Occipital lobe (tissue), 2 donors: ENCODE measurements around the gene PHAF1. TPM values are rescaled to one million over a fixed set of nuclear protein-coding genes. Genes with fewer than 3 reads are reported as not detected.

ENCODE experiments used
- DNase-seq: peaks from one replicate; lab custom pipeline; 2025; lab: John Stamatoyannopoulos, UW
- total RNA-seq: library from RNA; depleted of rRNA; stranded (reverse); fragments of >200 nt; gene quantifications from one replicate; pipeline ENCODE4 v1.2.3, GENCODE V29; 2014

The PHAF1 gene
- total RNA-seq, 1 donor from 2014 or later: 19.8 TPM

DNA sequence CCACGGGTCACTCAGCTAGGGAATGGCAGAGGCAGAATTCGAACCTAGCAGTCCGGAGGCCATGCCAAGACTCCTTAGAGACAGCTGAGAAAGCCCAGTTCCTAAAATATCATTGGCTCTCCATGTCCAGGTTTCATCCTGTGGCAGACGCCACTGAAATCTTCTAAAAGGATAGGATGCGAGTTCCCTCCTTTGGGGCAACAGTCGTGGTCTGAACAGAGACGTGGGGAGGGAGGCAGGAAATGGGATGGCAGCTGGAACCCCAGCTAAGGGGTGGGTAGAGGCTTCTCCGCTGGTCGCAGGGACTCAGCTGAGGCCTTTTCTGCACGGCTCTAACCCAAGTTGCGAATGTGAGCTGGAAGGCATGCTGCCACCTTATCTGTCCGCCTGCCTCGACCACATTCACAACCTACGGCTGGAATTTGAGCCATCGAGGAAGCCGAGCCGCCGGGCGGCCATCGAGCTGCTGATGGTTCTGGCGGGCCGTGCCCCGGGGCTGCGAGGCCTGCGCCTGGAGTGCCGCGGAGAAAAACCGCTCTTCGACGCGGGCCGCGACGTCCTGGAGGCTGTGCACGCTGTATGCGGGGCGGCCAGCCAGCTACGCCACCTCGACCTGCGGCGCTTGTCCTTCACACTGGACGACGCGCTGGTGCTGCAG is 52.9 kb downstream of the PHAF1 start:
- DNase-seq: no peak

DNA sequence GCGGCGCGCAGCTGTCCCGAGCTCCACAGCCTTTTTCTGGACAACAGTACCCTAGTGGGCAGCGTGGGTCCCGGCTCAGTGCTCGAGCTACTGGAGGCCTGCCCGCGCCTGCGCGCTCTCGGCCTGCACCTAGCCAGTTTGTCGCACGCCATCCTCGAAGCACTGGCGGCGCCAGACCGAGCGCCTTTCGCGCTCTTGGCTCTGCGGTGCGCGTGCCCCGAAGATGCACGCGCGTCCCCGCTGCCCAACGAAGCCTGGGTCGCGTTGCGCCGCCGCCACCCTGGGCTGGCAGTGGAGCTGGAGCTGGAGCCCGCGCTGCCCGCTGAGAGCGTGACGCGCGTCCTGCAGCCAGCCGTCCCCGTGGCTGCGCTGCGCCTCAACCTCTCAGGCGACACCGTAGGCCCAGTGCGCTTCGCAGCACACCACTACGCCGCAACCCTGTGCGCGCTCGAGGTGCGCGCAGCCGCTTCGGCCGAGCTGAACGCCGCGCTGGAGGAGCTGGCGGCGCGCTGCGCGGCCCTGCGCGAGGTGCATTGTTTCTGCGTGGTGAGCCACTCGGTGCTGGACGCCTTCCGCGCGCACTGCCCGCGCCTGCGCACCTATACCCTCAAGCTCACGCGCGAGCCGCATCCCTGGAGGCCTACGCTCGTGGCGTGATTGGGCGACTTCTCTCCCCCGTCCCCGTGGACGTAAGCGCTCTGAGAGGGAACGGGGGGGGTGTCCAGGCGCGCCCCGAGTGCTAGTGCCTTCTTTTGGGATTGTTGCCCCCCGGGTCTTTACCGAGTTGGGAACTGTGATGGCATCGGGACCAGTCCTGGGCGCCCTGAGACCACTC is 53.6 kb downstream of the PHAF1 start:
- peak; percentile 80 for DNase-seq

DNA sequence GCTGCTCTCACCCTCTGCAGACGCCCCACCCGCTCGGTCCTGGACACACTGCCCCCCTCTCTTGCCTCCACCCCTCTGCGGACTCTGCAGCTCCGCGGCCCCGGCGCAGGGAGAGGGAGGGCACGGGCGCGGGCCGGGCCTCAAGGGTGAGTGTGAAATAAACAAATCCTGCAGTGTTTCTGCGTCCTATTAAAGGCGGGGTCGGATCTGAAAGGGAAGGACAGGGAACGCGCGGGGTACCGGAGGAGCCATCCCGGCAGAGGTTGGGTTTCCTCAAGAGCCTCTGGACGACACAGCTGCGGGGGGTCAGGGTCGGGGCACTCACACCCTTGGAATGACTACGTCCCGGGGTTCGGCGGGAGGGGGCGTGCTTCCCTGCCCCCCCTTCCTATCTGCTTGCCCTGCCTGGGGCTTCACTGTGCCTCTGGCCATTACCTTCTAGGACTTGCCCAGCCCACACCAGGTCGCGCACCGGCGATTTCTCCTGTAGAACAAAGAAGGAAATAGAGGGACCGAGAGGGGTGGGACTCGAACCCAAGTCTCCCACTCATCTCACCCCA is 54.3 kb downstream of the PHAF1 start:
- no peak for DNase-seq

DNA sequence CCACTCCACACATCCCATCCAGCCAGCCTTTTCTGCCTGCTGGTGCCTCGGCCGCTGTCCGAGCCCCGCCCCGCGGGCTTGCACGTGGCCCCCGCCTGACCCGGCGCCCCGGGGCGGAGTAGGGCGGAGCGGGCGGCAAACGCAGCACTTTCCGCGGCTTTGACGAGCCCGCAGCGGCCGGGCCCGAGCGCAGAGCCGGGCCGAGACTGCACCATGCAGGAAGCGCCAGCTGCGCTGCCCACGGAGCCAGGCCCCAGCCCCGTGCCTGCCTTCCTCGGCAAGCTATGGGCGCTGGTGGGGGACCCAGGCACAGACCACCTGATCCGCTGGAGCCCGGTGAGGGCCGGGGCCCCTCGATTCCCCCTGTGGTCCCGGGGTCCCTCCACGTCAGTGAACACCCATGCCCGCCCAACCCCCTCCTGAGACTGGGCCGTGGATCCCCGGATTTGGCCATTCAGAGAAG is 54.9 kb downstream of the PHAF1 start, which contains the start of gene HSF4:
Gene HSF4, plus strand, starts transcription at position 147 of the 463 bp plus-strand sequence. Its CDS starts 67 bp downstream, at position 214.
- DNase-seq: peak; percentile 53

DNA sequence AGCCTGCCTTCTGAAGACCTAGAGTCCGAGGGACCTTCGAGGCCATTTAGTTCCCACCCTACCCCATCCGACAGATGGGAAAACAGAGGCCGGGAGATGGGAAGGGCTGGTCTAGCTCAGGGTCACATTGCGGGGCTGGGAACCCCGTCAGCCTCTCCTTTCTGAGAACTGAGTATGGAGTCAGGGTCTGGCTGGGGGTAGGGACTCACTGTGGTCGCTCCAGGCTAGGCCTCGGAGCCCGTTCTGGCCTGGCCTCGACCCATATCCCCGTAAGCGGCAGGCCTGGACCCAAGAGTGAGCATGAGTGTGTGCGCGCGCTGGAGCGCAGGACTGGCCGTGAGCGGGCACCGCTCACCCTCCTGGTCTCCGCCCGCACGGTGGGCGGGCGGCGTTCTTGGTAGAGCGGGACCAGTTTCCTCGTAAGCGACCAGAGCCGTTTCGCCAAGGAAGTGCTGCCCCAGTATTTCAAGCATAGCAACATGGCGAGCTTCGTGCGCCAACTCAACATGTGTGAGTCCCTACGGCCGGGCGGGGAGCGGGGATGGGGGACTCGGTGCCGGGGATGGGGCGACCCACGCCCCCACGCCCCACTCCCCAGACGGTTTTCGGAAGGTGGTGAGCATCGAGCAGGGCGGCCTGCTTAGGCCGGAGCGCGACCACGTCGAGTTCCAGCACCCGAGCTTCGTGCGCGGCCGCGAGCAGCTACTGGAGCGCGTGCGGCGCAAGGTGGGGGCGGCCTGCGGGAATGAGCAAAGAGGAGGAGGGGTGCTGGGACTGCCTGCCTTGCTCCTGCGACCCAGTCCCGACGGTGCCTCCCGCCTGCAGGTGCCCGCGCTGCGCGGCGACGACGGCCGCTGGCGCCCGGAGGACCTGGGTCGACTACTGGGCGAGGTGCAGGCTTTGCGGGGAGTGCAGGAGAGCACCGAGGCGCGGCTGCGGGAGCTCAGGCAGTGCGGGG is 55.7 kb downstream of the PHAF1 start:
- no peak for DNase-seq

DNA sequence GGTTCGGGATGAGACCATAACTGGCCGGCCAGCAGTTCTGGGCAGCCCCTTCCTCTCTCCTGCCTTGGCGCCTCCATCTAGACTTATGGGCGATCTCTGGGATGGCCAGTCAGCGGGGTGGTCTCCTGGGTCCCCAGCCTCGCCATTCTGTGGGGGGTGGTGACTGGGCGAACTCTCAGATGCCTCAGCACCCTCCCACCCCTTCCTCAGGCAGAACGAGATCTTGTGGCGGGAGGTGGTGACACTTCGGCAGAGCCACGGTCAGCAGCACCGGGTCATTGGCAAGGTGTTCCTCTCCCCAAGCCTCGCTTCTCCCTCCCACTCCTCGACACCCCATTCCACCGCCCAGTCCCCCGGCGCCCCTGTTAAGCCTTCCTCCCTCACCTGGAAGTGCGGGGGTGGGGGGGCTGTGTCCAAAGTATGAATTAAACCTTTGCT is 56.4 kb downstream of the PHAF1 start:
- DNase-seq: no peak

DNA sequence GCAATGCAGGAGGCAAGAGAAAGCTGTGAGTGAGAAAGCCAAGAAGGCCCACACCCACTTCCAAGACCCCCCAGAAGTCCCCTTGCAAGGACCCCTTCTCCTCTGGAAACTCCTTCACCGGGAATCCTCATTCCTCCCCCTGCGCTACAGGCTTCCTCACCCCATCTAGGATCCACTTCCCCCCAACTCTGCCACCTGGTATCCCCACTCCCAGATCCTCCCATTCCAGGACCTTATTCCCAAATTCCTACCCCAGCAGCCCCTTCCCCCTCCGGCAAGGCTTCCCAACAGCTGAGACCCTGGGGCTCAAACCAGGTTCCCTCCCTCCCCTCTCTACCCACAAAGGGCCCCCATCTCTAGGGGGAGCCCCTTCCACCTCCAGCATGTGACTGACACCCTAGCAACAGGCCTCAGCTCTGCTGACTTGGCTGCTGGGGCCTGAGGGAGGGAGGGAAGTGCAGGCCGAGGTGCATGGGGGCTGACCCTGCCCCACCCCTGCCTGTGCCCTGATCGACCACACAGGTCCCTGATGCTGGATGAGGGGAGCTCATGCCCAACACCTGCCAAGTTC is 56.9 kb downstream of the PHAF1 start:
- DNase-seq: no peak

DNA sequence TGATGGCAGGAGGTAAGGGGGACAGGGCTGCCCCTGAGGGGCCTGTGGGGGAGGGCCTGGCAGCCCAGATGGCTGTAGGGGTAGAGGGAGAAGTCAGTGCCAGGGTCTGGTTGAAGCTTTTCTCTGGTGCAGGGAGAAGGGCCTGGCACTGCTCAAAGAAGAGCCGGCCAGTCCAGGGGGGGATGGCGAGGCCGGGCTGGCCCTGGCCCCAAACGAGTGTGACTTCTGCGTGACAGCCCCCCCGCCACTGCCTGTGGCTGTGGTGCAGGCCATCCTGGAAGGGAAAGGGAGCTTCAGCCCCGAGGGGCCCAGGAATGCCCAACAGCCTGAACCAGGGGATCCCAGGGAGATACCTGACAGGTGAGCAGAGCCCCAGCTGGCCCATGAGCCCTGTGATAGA is 57.8 kb downstream of the PHAF1 start:
- DNase-seq: no peak

DNA sequence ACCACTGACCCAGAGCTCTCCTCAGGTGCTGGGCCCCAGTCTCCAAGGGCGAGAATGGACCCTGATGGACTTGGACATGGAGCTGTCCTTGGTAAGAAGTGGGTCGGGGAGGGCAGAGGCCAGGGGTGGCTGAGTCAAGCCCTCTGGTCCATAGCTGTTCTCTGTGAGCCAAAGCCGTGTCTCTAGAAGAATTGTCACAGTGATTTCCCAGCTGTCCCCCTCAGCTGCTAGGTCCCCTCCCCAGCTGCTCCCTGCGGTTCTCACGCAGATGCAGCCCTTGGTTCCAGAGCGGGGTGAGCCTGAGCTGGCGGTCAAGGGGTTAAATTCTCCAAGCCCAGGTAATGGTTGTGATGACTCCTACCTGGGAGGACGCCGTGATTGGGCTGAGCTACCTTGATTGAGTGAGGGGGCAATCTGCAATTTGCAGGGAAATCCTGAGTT is 59.3 kb downstream of the PHAF1 start:
- no peak for DNase-seq

DNA sequence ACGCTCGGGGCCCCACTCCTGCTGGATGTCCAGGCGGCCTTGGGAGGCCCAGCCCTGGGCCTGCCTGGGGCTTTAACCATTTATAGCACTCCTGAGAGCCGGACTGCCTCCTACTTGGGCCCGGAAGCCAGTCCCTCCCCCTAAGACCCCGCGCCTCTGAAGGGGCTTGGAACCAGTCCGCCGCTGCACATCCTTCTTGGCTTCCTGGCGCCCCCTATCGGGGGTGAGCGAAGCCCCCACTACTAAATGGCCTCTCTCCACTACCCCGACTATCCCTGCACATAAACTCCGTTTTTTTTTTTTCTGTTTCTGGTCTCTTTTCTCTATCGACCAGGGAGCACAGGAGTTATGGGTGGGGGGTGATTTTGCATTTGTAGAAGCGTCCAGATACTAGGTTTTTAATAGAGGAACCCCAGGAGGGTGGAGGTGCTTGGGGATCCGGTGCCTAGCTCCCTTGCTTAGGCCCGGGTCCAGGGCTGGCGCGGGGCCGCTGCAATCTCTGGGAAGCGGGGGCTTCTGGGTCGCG is 60.0 kb downstream of the PHAF1 start:
- no peak for DNase-seq

DNA sequence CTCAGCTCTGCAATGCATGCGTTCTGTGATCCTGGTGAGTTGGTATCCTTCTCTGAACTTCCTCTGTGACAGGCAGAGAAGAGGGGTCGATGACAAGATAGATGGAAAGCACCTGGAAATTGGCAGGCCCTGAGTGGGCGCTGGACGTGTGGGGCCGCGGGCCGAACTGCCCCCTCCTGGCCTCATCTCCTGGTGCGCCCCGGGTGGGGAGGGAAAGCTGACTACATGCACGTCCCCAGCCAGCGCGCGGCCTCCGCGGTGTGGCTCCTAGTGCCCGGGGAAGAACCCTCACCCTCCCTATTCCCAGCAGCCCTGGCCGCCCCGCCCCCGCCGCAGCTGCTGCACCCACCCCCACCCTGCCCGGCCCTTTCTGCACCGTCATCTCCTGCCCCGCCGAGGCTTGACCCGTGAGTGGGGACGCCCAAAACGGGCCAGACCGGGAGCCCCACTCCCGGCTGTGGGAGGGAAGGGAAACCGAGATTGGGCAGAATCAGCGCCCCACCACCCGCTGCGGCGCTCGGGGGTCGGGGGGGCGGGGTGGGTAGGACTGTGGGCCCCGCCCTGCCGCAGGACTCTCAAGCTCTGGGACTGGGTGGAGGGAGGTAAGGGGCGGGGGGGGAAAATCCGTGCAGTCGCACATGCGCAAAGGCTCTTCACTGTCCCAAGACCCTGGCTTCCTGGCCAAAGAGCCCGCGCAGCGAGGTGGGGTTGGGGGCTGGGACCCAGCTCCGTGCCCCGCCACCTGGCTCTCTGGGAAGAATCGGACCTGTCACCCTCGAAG is 60.6 kb downstream of the PHAF1 start, which contains the start of gene NOL3:
Gene NOL3, plus strand, starts transcription at position 371 of the 781 bp plus-strand sequence.
- peak; percentile 64 for DNase-seq

DNA sequence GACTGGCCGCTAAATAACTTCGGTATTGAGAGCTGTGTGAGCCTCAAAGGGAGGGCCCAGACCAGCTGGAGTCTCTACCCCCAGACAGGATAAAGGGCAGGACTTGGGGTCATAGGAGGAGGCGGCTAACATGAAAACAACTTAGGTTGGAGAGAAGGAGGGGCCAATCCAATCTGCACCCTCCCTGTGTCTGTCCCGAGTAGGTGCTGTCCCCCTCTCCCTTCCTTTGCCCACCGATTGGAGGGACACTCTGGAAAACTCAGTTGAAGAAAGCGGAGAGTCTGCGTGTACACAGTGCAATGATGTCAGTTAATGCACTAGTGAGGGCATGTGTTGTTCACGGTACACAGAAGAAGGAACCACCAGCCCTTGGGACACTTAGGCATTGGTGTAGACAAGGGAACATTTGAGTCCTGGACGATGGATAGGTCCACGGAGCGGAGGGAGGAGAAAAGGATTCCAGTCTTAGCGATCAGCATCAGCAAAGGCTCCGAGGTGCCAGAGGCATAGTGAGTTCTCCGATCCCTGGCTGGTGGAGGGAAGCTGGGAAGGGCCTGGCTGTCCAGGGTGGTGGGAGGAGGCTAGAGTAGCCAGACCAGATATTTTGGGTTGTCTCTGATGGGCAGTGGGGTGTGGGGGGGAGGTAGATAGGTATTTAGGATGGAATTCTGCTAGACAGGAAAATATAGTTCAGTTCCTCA is 61.4 kb downstream of the PHAF1 start:
- DNase-seq: no peak

DNA sequence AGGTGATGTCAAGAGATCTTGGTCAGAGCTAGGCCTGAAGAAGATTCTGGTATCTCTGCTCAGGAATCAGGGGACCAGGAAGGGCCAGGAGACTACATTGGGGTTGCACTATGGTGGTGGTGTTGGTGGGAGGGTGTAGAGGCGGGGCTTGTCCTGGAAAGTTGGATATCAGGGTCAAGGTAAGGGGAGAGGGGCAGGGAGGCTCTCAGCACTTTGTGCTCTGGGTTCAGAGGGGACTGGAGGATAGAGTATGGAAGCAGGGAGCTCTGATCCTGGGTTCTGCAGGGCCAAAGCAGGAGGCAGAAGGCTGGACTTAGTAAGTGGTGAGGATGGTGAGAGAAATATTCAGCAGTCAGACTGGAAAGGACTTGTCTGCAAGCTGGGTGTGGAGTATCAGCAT is 63.6 kb downstream of the PHAF1 start:
- DNase-seq: no peak

DNA sequence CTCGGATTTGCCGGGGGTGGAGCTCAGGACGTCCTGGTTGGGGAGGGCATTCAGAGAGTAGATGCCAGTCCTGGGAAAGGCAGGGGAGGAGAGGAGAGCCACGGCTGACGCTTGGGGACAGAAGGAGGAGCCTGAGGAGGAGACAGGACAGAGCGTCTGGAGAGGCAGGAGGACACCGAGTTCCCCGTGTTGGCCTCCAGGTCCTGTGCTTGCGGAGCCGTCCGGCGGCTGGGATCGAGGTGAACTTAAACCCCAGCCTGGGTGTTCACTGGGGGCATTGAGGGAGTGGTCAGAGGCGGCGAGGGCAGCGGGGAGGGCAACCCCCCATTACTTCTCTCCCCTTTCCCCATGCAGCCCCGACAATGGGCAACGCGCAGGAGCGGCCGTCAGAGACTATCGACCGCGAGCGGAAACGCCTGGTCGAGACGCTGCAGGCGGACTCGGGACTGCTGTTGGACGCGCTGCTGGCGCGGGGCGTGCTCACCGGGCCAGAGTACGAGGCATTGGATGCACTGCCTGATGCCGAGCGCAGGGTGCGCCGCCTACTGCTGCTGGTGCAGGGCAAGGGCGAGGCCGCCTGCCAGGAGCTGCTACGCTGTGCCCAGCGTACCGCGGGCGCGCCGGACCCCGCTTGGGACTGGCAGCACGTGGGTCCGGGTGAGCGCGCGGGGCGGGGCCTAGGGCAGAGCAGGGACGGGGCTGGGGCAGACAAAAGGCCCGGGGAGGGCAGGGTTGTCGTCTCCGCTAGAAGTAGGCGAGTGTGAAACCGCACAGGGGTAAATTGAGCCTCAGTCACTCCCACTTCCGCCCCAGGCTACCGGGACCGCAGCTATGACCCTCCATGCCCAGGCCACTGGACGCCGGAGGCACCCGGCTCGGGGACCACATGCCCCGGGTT is 64.3 kb downstream of the PHAF1 start:
- DNase-seq: peak; percentile 82

DNA sequence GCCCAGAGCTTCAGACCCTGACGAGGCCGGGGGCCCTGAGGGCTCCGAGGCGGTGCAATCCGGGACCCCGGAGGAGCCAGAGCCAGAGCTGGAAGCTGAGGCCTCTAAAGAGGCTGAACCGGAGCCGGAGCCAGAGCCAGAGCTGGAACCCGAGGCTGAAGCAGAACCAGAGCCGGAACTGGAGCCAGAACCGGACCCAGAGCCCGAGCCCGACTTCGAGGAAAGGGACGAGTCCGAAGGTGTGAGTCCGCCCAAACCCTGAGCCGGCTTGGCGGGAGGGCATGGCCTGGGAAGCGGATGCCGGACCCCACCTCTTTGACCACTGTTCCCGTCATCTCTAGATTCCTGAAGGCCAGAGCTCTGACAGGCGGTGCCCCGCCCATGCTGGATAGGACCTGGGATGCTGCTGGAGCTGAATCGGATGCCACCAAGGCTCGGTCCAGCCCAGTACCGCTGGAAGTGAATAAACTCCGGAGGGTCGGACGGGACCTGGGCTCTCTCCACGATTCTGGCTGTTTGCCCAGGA is 65.0 kb downstream of the PHAF1 start:
- no peak for DNase-seq

DNA sequence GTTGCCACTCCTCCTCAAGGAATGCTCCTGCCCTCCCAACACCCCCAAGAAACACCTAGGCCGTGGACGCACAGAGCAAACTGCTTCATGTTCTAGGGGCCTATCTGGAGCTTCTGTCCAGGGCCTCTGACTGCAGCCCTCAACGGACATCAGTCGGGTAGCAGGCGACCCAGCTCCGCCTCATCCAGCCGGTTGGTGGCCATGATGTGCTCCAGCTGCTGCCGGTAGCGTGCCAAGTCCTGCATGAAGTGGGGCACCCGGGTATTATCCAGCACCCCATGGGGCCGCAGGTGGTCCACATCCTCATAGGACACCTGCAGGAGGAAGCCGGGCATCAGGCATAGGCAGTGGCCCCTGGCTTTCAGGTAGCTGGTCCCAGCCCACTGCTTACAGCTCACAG is 66.9 kb downstream of the PHAF1 start:
- DNase-seq: no peak
